DOHH2 (cell line): Measurements from ENCODE around the gene RNMT.
A peak's percentile ranks its signal among the peaks of the same experiment; 100 is the strongest.

ENCODE experiments used
- H3F3A ChIP-seq: fragments of 200-600 bp; sonication (generic), shearing (Covaris generic); 2 replicates; pipeline ENCODE4 v1.6.0; 2016; ENCODE audit warnings: antibody characterized with exemption, mild to moderate bottlenecking; ENCODE audit not compliant: control insufficient read depth, insufficient read depth
- H3K27ac ChIP-seq: fragments of 200-600 bp; sonication (generic); 2 replicates; pipeline ENCODE4 v1.5.1; 2014; ENCODE audit warnings: low read depth, mild to moderate bottlenecking, low read length, moderate library complexity
- H3K27me3 ChIP-seq: fragments of 200-600 bp; sonication (generic); 2 replicates; pipeline ENCODE4 v1.6.1; 2014; ENCODE audit warnings: mild to moderate bottlenecking, low read length, mixed read lengths; ENCODE audit not compliant: control insufficient read depth
- H3K36me3 ChIP-seq: fragments of 200-600 bp; sonication (generic); 2 replicates; pipeline ENCODE4 v1.6.1; 2014; ENCODE audit warnings: mild to moderate bottlenecking, low read length, moderate library complexity, mixed read lengths; ENCODE audit not compliant: control insufficient read depth
- H3K4me1 ChIP-seq: fragments of 200-600 bp; sonication (generic); 2 replicates; pipeline ENCODE4 v1.6.1; 2014; ENCODE audit warnings: mild to moderate bottlenecking, low read length, mixed read lengths; ENCODE audit not compliant: control insufficient read depth
- H3K4me2 ChIP-seq: fragments of 200-600 bp; sonication (generic); 2 replicates; pipeline ENCODE4 v1.6.0; 2014; ENCODE audit warnings: mild to moderate bottlenecking, low read length, moderate library complexity
- H3K4me3 ChIP-seq: fragments of 200-600 bp; sonication (generic); 2 replicates; pipeline ENCODE4 v1.5.1; 2014; ENCODE audit warnings: mild to moderate bottlenecking, low read length, mixed read lengths
- H3K79me2 ChIP-seq: fragments of 200-600 bp; sonication (generic); 2 replicates; pipeline ENCODE4 v1.6.1; 2014; ENCODE audit warnings: mild to moderate bottlenecking, low read length, mixed read lengths; ENCODE audit not compliant: control insufficient read depth
- H3K9me2 ChIP-seq: fragments of 200-600 bp; sonication (generic); replicated peaks from 2 replicates; pipeline ENCODE4 v1.6.1; 2014; ENCODE audit warnings: mild to moderate bottlenecking, low read length, mixed read lengths; ENCODE audit not compliant: control insufficient read depth
- H3K9me3 ChIP-seq: fragments of 200-600 bp; sonication (generic); 2 replicates; pipeline ENCODE4 v1.6.1; 2014; ENCODE audit warnings: antibody characterized with exemption, low read length, mixed read lengths; ENCODE audit not compliant: control insufficient read depth, insufficient read depth
- H4K20me1 ChIP-seq: fragments of 200-600 bp; sonication (generic); 2 replicates; pipeline ENCODE4 v1.6.0; 2014; ENCODE audit warnings: low read depth, mild to moderate bottlenecking, antibody characterized with exemption, low read length, moderate library complexity; ENCODE audit not compliant: control insufficient read depth, insufficient read depth
- CTCF ChIP-seq: fragments of 200-600 bp; sonication (generic); IDR thresholded peaks from one replicate; pipeline ENCODE4 v1.5.1; 2014; ENCODE audit warnings: antibody characterized with exemption, mild to moderate bottlenecking, low read depth, low read length; ENCODE audit not compliant: poor library complexity, severe bottlenecking
- EZH2phosphoT487 ChIP-seq: fragments of 200-600 bp; sonication (generic); IDR thresholded peaks from 2 replicates; pipeline ENCODE4 v1.6.1; 2017; ENCODE audit warnings: borderline replicate concordance, mild to moderate bottlenecking, antibody characterized with exemption, low read length, moderate library complexity, mixed read lengths

RNMT gene

GRCh38 chr18:13810950-13811485 lies 84.5 kb downstream of the RNMT start:
- Histone ChIP-seq H3K27ac (no peak overlapping the region), H3F3A (no peaks in the 10 kb centered on the region), H4K20me1 (no peaks in the 10 kb centered on the region), H3K4me1 (no peaks in the 10 kb centered on the region), H3K9me3 (no peaks in the 10 kb centered on the region), H3K36me3 (no peaks in the 10 kb centered on the region), H3K27me3 (peaks cover 17% of the 10 kb centered on the region), H3K4me2 (no peak overlapping the region), H3K9me2 (no peaks in the 10 kb centered on the region), H3K4me3 (no peak overlapping the region), H3K79me2 (no peaks in the 10 kb centered on the region)
- TF ChIP-seq CTCF, result no peak
- TF ChIP-seq EZH2phosphoT487, result no peak

- H4K20me1 ChIP-seq, result no peaks in the 10 kb centered on the region
- TF ChIP-seq EZH2phosphoT487 (no peak), CTCF (peak; percentile 50)
- no peaks in the 10 kb centered on the region for H3K9me2 ChIP-seq
- H3K79me2 ChIP-seq, result no peaks in the 10 kb centered on the region
- no peak overlapping the region for H3K27ac ChIP-seq
- H3K36me3 ChIP-seq, result no peaks in the 10 kb centered on the region
- no peak overlapping the region for H3K4me2 ChIP-seq
- H3K4me1 ChIP-seq, result no peaks in the 10 kb centered on the region
- no peak overlapping the region for H3K4me3 ChIP-seq
- H3K27me3 ChIP-seq, result peaks cover 20% of the 10 kb centered on the region
- no peaks in the 10 kb centered on the region for H3F3A ChIP-seq
- H3K9me3 ChIP-seq, result no peaks in the 10 kb centered on the region
These were observed 85.5 kb downstream of the RNMT start for GRCh38 chr18:13811993-13812392.

GRCh38 chr18:13813271-13813849 lies 86.9 kb downstream of the RNMT start:
- H3K9me3 ChIP-seq, result no peaks in the 10 kb centered on the region
- no peak overlapping the region for H3K27ac ChIP-seq
- no peak overlapping the region for H3K4me2 ChIP-seq
- no peaks in the 10 kb centered on the region for H3K79me2 ChIP-seq
- no peaks in the 10 kb centered on the region for H3K36me3 ChIP-seq
- no peaks in the 10 kb centered on the region for H4K20me1 ChIP-seq
- no peaks in the 10 kb centered on the region for H3K4me1 ChIP-seq
- peaks cover 21% of the 10 kb centered on the region for H3K27me3 ChIP-seq
- H3K4me3 ChIP-seq, result no peak overlapping the region
- no peaks in the 10 kb centered on the region for H3K9me2 ChIP-seq
- H3F3A ChIP-seq, result no peaks in the 10 kb centered on the region
- TF ChIP-seq EZH2phosphoT487 (no peak), CTCF (peak; percentile 86)
